HEK293 (cell line): ENCODE results near the gene CHCHD10.

Experiments
- GLIS2 ChIP-seq: fragments of 450-650 bp; formaldehyde crosslinking; IDR thresholded peaks from 2 replicates; pipeline ENCODE4 v1.5.1; 2016; ENCODE audit warnings: missing biosample characterization, missing genetic modification characterization
- IKZF3 ChIP-seq: fragments of 450-650 bp; IDR thresholded peaks from 2 replicates; pipeline ENCODE4 v1.5.0; 2018; ENCODE audit warnings: missing biosample characterization, mild to moderate bottlenecking, missing genetic modification characterization, moderate library complexity
- KLF9 ChIP-seq: fragments of 450-650 bp; formaldehyde crosslinking; IDR thresholded peaks from 2 replicates; pipeline ENCODE4 v1.5.1; 2016; ENCODE audit warnings: missing biosample characterization, missing genetic modification characterization, low read depth
- MYNN ChIP-seq: fragments of 450-650 bp; formaldehyde crosslinking; IDR thresholded peaks from 2 replicates; pipeline ENCODE4 v1.5.1; 2016; ENCODE audit warnings: missing biosample characterization, missing genetic modification characterization, borderline replicate concordance
- OSR2 ChIP-seq: fragments of 450-650 bp; formaldehyde crosslinking; IDR thresholded peaks from 2 replicates; pipeline ENCODE4 v1.5.1; 2016; ENCODE audit warnings: missing biosample characterization, missing genetic modification characterization
- SALL2 ChIP-seq: fragments of 450-650 bp; formaldehyde crosslinking; IDR thresholded peaks from 2 replicates; pipeline ENCODE4 v1.5.0; 2017; ENCODE audit warnings: missing biosample characterization, mild to moderate bottlenecking, missing genetic modification characterization, borderline replicate concordance
- SP2 ChIP-seq: fragments of 450-650 bp; formaldehyde crosslinking; IDR thresholded peaks from 2 replicates; pipeline ENCODE4 v1.5.1; 2016; ENCODE audit warnings: missing biosample characterization, missing genetic modification characterization
- SP3 ChIP-seq: fragments of 450-650 bp; formaldehyde crosslinking; IDR thresholded peaks from 2 replicates; pipeline ENCODE4 v1.5.1; 2016; ENCODE audit warnings: missing biosample characterization, missing genetic modification characterization
- ZIC2 ChIP-seq: fragments of 450-650 bp; formaldehyde crosslinking; IDR thresholded peaks from 2 replicates; pipeline ENCODE4 v1.5.1; 2016; ENCODE audit warnings: missing biosample characterization, missing genetic modification characterization
- ZNF112 ChIP-seq: fragments of 450-650 bp; formaldehyde crosslinking; IDR thresholded peaks from 2 replicates; pipeline ENCODE4 v1.5.0; 2017; ENCODE audit warnings: missing biosample characterization, missing genetic modification characterization
- ZNF132 ChIP-seq: fragments of 450-650 bp; formaldehyde crosslinking; IDR thresholded peaks from 2 replicates; pipeline ENCODE4 v1.5.1; 2017; ENCODE audit warnings: missing biosample characterization, missing genetic modification characterization, borderline replicate concordance
- ZNF133 ChIP-seq: fragments of 450-650 bp; formaldehyde crosslinking; IDR thresholded peaks from 2 replicates; pipeline ENCODE4 v1.5.1; 2016; ENCODE audit warnings: missing biosample characterization, missing genetic modification characterization
- ZNF155 ChIP-seq: fragments of 450-650 bp; formaldehyde crosslinking; IDR thresholded peaks from 2 replicates; pipeline ENCODE4 v1.5.1; 2016; ENCODE audit warnings: missing biosample characterization, missing genetic modification characterization
- ZNF157 ChIP-seq: fragments of 450-650 bp; formaldehyde crosslinking; IDR thresholded peaks from 2 replicates; pipeline ENCODE4 v1.5.1; 2016; ENCODE audit warnings: missing biosample characterization, missing genetic modification characterization
- ZNF174 ChIP-seq: fragments of 450-650 bp; formaldehyde crosslinking; IDR thresholded peaks from 2 replicates; pipeline ENCODE4 v1.5.0; 2017; ENCODE audit warnings: missing biosample characterization, mild to moderate bottlenecking, missing genetic modification characterization
- ZNF175 ChIP-seq: fragments of 450-650 bp; formaldehyde crosslinking; IDR thresholded peaks from 2 replicates; pipeline ENCODE4 v1.5.1; 2016; ENCODE audit warnings: missing biosample characterization, missing genetic modification characterization
- ZNF341 ChIP-seq: fragments of 450-650 bp; formaldehyde crosslinking; IDR thresholded peaks from 2 replicates; pipeline ENCODE4; 2016; ENCODE audit warnings: low read depth, missing biosample characterization, missing genetic modification characterization
- ZNF404 ChIP-seq: fragments of 450-650 bp; formaldehyde crosslinking; IDR thresholded peaks from 2 replicates; pipeline ENCODE4 v1.5.1; 2017; ENCODE audit warnings: missing biosample characterization, missing genetic modification characterization
- ZNF433 ChIP-seq: fragments of 450-650 bp; formaldehyde crosslinking; IDR thresholded peaks from 2 replicates; pipeline ENCODE4 v1.5.1; 2016; ENCODE audit warnings: missing biosample characterization, missing genetic modification characterization, low read depth
- ZNF510 ChIP-seq: fragments of 450-650 bp; formaldehyde crosslinking; IDR thresholded peaks from 2 replicates; pipeline ENCODE4 v1.5.1; 2018; ENCODE audit warnings: mild to moderate bottlenecking, missing genetic modification characterization, missing biosample characterization; ENCODE audit not compliant: insufficient replicate concordance
- ZNF610 ChIP-seq: fragments of 450-650 bp; formaldehyde crosslinking; IDR thresholded peaks from 2 replicates; pipeline ENCODE4 v1.5.1; 2016; ENCODE audit warnings: missing biosample characterization, missing genetic modification characterization, borderline replicate concordance
- ZNF621 ChIP-seq: fragments of 450-650 bp; formaldehyde crosslinking; IDR thresholded peaks from 2 replicates; pipeline ENCODE4 v1.5.1; 2017; ENCODE audit warnings: missing biosample characterization, missing genetic modification characterization
- ZNF664 ChIP-seq: fragments of 450-650 bp; formaldehyde crosslinking; IDR thresholded peaks from 2 replicates; pipeline ENCODE4 v1.5.1; 2016; ENCODE audit warnings: missing biosample characterization, missing genetic modification characterization
- ZNF692 ChIP-seq: fragments of 450-650 bp; formaldehyde crosslinking; IDR thresholded peaks from 2 replicates; pipeline ENCODE4 v1.5.1; 2016; ENCODE audit warnings: missing biosample characterization, missing genetic modification characterization
- ZNF76 ChIP-seq: fragments of 450-650 bp; formaldehyde crosslinking; IDR thresholded peaks from 2 replicates; pipeline ENCODE4; 2016; ENCODE audit warnings: low read depth, missing biosample characterization, missing genetic modification characterization, borderline replicate concordance
- ZNF791 ChIP-seq: fragments of 450-650 bp; formaldehyde crosslinking; IDR thresholded peaks from 2 replicates; pipeline ENCODE4 v1.5.1; 2016; ENCODE audit warnings: missing biosample characterization, missing genetic modification characterization
- TF ChIP-seq, protein P1 (sequence below): fragments of 450-650 bp; formaldehyde crosslinking; IDR thresholded peaks from 2 replicates; pipeline ENCODE4 v1.5.1; 2016; ENCODE audit warnings: missing biosample characterization, missing genetic modification characterization, low read depth
- TF ChIP-seq, protein P2 (sequence below): fragments of 450-650 bp; formaldehyde crosslinking; IDR thresholded peaks from 2 replicates; pipeline ENCODE4 v1.5.1; 2016; ENCODE audit warnings: missing biosample characterization, missing genetic modification characterization
- TF ChIP-seq, protein P3 (sequence below): fragments of 450-650 bp; formaldehyde crosslinking; IDR thresholded peaks from 2 replicates; pipeline ENCODE4 v1.5.1; 2016; ENCODE audit warnings: missing biosample characterization, missing genetic modification characterization, borderline replicate concordance
- TF ChIP-seq, protein P4 (sequence below): fragments of 450-650 bp; formaldehyde crosslinking; IDR thresholded peaks from 2 replicates; pipeline ENCODE4 v1.5.1; 2017; ENCODE audit warnings: missing biosample characterization, missing genetic modification characterization

The CHCHD10 gene

DNA sequence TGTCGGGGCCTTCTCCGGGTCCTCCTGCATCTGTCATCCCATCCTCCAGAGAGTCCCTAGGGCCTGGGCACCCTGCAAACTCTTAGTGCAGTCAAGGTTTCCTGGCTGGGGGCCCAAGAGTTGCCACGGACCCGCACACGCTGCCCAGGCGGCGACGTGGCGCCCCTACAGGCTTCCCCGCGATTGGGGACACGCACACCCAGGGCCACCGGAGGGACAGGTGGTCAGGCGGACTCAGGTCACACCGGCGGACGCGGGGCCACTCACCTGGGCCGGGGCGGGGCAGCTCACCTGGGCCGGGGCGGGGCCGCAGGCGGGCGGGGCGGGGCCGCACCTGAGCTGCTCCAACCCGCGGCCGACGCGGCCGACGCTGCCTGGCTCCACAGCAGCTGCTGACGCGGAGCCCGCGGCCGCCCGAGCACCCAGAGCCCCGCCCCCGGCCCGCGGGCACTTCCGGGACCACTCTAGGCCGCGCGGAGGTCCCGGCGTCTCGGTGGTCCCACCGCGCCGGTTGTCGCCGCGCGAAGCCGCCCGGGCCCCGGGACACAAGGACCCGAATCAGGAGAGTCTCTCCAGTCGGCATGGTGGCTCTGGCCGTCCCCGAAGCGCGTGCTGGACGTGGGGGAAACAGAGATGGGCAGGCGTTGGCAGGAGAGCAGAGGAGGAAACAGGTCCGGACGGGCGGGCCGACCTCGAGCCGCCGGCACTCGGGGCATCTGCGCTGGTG is 16.9 kb downstream of the CHCHD10 start, which contains the start of gene ZNF70 (continued):
- TF ChIP-seq ZIC2 = no peak
- TF ChIP-seq GLIS2 = peak; percentile 54
- no peak for TF ChIP-seq ZNF157 (tag by site-specific recombination)
- TF ChIP-seq SP3 (tag by site-specific recombination) = peak; percentile 50; the same call in 1 of the 2 replicates
- no peak for TF ChIP-seq ZNF155 (tag by site-specific recombination)
- TF ChIP-seq ZNF692 (tag by site-specific recombination) = peak; percentile 67; the same call in 1 of the 2 replicates
- TF ChIP-seq, protein P1, sequence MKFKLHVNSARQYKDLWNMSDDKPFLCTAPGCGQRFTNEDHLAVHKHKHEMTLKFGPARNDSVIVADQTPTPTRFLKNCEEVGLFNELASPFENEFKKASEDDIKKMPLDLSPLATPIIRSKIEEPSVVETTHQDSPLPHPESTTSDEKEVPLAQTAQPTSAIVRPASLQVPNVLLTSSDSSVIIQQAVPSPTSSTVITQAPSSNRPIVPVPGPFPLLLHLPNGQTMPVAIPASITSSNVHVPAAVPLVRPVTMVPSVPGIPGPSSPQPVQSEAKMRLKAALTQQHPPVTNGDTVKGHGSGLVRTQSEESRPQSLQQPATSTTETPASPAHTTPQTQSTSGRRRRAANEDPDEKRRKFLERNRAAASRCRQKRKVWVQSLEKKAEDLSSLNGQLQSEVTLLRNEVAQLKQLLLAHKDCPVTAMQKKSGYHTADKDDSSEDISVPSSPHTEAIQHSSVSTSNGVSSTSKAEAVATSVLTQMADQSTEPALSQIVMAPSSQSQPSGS (tag by site-specific recombination) = no peak
- TF ChIP-seq ZNF433 (tag by site-specific recombination) = no peak
- no peak for TF ChIP-seq ZNF404 (tag by site-specific recombination)
- no peak for TF ChIP-seq ZNF510
- no peak for TF ChIP-seq ZNF133
- no peak for TF ChIP-seq SALL2 (tag by site-specific recombination)
- TF ChIP-seq ZNF132 (tag by site-specific recombination) = no peak
- TF ChIP-seq MYNN (tag by site-specific recombination) = no peak
- peak; percentile 30 for TF ChIP-seq SP2 (tag by site-specific recombination)
- TF ChIP-seq ZNF174 = no peak
- TF ChIP-seq ZNF76 (tag by site-specific recombination) = peak; percentile 20; the same call in 1 of the 2 replicates
- no peak for TF ChIP-seq ZNF621
- TF ChIP-seq, protein P2, sequence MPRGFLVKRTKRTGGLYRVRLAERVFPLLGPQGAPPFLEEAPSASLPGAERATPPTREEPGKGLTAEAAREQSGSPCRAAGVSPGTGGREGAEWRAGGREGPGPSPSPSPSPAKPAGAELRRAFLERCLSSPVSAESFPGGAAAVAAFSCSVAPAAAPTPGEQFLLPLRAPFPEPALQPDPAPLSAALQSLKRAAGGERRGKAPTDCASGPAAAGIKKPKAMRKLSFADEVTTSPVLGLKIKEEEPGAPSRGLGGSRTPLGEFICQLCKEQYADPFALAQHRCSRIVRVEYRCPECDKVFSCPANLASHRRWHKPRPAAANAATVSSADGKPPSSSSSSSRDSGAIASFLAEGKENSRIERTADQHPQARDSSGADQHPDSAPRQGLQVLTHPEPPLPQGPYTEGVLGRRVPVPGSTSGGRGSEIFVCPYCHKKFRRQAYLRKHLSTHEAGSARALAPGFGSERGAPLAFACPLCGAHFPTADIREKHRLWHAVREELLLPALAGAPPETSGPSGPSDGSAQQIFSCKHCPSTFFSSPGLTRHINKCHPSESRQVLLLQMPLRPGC (tag by site-specific recombination) = no peak
- TF ChIP-seq ZNF112 = no peak
- TF ChIP-seq IKZF3 = no peak
- TF ChIP-seq KLF9 (tag by site-specific recombination) = no peak; the same call in 1 of the 2 replicates
- TF ChIP-seq ZNF664 (tag by site-specific recombination) = no peak
- TF ChIP-seq ZNF791 (tag by site-specific recombination) = no peak
- TF ChIP-seq, protein P3, sequence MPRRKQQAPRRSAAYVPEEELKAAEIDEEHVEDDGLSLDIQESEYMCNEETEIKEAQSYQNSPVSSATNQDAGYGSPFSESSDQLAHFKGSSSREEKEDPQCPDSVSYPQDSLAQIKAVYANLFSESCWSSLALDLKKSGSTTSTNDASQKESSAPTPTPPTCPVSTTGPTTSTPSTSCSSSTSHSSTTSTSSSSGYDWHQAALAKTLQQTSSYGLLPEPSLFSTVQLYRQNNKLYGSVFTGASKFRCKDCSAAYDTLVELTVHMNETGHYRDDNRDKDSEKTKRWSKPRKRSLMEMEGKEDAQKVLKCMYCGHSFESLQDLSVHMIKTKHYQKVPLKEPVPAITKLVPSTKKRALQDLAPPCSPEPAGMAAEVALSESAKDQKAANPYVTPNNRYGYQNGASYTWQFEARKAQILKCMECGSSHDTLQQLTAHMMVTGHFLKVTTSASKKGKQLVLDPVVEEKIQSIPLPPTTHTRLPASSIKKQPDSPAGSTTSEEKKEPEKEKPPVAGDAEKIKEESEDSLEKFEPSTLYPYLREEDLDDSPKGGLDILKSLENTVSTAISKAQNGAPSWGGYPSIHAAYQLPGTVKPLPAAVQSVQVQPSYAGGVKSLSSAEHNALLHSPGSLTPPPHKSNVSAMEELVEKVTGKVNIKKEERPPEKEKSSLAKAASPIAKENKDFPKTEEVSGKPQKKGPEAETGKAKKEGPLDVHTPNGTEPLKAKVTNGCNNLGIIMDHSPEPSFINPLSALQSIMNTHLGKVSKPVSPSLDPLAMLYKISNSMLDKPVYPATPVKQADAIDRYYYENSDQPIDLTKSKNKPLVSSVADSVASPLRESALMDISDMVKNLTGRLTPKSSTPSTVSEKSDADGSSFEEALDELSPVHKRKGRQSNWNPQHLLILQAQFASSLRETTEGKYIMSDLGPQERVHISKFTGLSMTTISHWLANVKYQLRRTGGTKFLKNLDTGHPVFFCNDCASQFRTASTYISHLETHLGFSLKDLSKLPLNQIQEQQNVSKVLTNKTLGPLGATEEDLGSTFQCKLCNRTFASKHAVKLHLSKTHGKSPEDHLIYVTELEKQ (tag by site-specific recombination) = no peak
- TF ChIP-seq OSR2 (tag by site-specific recombination) = no peak
- TF ChIP-seq, protein P4, sequence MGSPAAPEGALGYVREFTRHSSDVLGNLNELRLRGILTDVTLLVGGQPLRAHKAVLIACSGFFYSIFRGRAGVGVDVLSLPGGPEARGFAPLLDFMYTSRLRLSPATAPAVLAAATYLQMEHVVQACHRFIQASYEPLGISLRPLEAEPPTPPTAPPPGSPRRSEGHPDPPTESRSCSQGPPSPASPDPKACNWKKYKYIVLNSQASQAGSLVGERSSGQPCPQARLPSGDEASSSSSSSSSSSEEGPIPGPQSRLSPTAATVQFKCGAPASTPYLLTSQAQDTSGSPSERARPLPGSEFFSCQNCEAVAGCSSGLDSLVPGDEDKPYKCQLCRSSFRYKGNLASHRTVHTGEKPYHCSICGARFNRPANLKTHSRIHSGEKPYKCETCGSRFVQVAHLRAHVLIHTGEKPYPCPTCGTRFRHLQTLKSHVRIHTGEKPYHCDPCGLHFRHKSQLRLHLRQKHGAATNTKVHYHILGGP = no peak
- TF ChIP-seq ZNF175 (tag by site-specific recombination) = no peak
- no peak for TF ChIP-seq ZNF341 (tag by site-specific recombination)
- TF ChIP-seq ZNF610 (tag by site-specific recombination) = no peak
